Anterior cingulate cortex (tissue), 58 donors: ENCODE data around the gene EPHB2.

ENCODE experiments used
- DNase-seq, 58 donors: peaks; one replicate each; lab custom pipeline; 2025; lab: John Stamatoyannopoulos, UW

Gene EPHB2

DNA sequence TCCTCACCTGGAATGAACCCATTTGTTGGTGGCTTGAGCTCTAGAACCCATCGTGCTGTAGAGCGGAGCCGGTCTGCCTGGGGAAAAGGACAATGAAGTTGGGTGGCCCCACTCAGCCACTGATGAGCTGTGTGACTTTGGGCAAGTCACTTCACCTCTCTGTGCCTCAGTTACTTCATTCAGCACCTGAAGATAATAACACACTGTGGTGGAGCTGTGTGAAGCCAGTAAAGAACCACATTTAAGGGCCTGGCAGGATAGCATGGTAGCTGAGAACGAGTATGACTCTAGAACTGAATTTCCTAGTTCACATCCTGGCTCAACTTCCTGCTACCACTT lies 37.1 kb downstream of the EPHB2 start:
- no peak for DNase-seq

DNA sequence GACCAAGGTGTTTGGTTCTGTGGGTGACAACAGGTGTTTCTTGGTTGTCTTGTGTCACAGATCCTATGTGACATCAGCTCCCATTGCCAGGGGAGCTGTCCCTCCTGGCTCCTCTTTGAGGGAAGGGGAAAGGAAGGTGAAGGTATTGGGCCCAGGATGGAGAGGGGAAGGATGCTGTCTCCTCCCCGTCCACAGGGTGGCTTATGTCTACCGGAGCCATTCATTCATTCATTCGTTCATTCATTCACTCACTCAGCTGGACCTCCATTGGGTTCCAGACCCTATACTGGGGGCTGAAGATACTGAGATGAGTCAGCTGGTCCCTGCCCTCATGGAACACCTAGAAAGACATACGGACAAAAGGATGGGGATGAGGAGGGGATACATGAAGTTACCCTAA lies 38.9 kb downstream of the EPHB2 start:
- DNase-seq, result no peak

DNA sequence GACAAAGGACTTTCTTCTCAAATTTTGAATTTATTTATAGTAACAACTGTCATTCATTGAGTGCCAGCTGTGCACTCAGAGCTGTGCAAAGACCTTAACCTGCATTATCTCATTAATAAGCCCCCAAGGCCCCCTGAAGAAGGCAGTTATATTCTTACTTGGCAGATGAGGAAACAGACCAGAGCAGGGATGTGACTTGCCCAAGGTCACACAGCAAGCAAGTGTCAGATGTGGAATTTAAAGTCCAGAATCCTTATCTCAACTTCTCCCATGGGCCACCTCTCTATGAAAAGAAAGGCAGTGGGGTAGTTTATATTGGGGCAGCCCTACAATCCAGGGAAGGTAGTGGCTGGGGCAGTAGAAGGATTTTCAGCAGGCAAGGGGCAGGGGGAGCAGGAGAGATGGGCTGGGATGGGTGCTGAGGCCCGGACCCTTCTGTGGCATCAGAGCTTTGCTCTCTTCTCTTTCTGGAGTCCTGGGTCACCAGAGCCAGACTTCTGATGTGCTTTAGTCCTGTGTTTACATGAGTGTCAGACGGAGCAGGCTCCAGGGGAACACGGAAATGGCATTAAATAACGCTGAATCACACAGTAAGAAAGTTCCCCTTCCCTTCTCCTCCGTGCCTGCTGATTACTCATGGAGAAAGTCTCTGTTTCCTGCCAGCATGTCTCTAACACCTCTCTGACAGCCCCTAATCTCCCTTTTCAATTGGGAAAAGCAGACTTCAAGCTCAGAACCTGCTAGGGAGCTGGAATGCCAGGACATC lies 39.5 kb downstream of the EPHB2 start:
- DNase-seq, result peak in 4 of 58 donors; percentile 9 to 21 (median 18)

DNA sequence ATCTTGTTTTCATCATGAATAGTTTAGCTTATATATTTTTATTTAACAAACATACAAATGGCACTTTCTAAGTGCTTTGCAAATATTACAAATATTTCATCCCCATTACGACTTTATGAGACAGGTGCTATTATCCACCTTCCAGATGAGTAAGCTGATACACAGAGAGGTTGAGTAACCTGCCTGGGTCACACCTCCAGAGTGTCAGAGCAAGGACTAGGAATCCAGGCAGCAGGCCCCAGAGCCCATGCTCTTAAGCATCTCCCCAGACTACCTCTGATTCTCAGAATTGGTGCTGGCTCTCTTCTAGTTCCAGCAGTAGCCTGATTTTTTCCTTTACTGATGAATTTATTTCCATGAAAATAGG lies 40.0 kb downstream of the EPHB2 start:
- DNase-seq, result no peak

DNA sequence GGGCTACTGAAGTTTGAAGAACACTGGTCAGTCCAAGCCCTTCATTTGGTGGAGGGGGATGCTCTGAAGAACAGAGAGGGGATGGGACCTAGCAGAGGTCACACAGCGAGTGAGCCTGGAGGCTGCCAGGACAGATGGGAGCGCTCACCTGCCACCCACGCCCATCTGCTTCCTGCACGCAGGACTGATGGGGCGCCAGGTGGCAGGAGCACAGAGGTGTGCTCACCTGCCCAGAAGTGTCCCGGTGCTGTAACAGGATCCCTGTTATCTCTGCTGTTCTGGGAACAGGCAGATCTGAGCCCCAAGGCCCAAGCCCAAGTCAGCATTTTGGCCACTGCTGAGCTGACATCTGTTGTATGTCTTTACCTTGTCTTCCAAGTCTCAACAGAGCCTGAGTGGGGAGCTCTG lies 40.5 kb downstream of the EPHB2 start:
- DNase-seq, result no peak

DNA sequence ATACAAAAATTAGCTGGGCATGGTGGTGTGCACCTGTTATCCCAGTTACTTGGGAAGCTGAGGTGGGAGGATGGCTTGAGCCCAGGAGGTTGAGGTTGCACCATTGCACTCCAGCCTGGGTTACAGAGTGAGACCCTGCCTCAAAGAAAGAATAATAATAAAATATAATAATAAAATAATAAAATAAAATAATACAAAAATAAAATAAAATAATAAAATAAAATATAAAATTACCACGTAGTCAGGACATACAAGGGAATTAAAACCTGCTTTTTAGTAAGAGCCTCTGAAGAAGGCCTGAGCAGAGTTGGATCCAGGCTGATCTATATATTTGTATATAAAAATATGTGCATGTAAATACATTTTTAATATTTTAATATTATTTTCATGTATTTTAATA lies 41.7 kb downstream of the EPHB2 start:
- DNase-seq, result no peak

DNA sequence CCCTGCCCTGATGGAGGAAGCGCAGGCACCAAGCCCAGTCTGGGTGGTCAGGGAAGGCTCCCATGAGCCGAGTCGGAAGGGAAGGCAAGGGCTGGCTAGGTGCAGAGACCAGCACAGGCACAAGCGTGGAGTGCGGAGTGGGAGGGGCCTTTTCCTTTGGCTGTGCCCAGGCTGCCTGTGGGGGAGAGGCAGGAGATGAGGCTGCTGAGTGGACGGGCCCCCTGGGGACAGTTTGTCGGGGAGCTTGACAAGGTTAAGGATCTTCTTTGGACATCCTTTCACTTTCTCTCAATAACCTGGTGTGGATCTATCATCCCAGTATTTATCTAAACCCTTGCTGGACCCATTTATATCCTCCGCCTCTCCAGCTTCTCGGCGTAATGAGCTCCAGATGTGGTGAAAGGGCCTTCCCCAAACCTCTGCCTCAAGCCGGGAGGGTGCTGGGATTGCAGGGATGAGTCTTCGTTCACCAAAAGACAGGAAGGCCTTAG lies 42.9 kb downstream of the EPHB2 start:
- DNase-seq, result no peak

DNA sequence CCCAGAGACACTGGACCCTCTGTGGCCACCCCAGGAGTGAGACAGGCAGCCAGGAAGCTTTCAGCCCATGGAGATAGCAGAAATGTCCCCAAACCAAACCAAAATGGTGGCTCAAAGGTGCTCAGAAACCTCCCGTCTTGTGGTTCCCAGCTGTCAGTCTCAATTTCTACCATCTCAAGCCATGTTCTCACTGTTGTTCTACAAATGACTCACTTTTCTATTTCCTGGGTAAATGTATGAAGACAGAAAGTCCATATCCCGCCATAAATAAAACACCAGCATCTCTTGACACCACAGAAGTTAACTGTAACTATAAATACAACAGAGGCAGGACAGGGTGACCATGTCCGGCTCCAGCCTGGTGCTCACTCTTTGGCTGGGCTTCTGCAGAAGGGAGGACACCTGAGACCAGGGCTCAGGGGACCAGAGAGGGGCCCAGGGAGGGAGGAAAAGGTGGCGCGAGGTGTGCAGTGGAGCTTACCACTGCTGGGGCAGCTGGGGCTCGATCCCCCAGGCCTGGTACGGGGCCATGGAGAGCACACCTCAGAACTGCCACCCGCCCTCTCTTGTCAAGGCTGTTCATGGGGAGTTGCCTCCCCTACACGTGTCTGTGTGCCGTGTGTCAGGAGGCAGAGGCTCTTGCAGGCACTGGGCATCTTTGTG lies 43.6 kb downstream of the EPHB2 start:
- DNase-seq, result no peak

DNA sequence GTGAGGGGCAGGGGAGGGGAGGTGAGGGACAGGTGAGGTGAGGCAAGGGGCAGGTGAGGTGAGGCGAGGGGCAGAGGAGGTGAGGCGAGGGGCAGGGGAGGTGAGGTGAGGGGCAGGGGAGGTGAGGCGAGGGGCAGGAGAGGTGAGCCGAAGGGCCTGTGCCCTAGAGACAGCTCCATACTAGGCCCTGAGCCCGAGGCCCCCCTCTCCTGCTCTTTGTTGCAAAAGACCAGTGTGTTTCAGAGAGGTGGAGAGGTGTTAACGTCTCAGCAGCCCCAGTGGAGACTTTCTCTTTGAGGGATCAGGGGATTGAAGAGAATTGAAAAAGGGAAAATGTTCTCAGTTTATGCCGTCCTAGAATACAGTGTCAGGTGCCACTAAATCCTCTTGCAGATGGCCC lies 44.2 kb downstream of the EPHB2 start:
- no peak for DNase-seq

DNA sequence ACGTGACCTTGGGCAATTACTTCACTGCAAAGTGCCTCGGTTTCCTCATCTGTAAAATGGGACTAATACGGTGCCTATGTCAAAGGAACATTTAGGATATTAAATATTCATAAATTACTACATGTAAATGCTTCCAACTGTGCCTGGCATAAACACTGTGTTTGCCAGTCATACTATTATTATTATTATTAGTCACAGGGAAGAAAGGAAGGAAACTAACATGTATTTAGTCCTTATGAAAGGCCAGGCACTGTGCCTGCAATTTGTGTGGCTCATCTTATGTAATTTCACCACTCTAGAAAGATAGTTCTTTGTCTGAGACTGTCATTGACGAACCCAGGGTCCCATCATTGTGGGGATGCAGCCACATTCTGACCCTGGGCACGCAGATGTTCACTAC lies 45.0 kb downstream of the EPHB2 start:
- DNase-seq, result no peak

DNA sequence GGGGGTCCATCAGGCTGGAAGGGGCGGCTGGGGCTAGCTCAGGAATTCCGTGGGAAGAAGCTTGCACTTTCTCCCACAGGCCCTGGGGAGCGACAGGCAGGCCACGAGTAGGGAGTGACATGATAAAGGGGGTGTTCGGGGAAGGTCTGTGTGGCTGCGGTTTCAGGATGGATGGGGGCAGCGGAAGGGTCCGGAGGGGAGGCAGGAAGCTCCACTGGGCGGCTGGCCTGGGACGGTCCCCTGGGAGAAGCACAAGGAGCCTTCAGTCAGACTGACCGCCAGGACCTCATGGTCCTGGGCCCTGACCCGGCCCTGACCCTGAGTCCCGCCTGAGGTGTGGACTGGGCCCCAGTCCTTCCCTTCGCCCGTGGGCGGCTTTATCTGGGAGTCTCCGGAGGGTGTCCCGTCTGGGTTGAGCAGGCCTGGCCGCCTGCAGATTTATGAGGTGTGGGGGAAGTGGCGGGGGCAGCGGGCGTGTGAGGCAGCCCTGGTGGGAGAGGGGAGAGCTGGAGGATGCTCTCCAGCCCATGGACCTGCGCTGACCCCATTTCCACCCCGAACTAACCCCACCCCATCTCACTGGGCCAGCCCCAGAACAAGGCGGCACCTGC lies 45.6 kb downstream of the EPHB2 start:
- DNase-seq, result no peak

DNA sequence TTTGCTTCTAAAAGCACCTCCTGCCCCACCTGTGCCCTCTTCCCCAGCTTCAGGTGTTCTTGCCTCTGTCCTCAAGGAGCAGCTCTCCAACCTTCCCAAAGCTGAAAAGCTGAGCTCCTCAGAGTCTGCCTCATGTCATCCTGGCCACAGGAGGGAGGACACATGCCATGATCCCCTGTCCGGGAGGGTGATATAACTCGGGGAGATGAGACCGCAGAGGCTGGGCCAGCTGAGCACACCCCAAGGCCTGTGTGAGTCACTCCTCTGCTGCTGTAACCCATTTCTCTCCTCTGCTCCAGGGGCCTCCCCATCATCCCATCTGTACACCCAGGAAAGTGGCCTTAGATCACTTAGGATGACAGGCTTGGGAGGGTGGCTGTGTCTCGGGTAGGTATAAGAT lies 49.8 kb downstream of the EPHB2 start:
- peak in 3 of 58 donors; percentile 26 to 33 (median 28) for DNase-seq

DNA sequence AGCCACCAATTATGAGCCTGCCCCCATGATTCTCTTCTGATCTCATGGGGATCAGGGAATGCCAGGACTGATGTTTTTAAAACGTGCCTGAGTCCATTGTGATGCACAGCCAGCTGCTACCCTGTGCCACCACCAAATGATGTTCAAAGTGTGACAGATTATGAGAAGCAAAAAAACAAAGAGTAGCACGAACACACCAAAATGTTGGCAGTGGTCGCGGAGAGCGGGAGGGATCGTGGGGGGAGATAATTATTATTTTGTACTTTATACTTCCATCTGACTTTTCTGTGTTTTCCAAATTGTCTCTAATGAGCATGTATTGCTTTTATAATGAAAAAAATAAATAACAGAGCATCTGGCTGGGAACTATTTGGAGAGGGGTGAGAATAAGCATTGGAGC lies 50.5 kb downstream of the EPHB2 start:
- no peak for DNase-seq

DNA sequence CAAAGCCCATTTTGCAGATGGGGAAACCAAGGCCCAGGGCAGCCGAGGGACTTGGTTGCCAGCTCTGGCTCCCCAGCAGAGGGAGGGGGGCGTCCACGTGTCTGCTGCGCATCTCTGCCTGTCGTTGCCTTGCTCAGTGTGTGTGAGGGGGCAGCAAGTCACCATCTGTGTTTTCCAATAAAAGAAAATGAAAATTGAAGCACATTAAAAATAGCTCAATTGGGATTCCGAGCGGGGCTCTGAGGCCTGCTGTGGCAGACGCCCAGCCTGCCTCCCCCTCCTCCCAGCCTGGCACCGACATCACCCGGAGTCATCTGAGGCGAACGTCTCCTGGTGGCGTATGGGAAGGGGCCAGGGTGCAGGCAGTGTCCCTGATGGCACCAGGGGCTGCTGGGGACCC lies 51.2 kb downstream of the EPHB2 start:
- DNase-seq, result peak in 46 of 58 donors; percentile 4 to 72 (median 44)

DNA sequence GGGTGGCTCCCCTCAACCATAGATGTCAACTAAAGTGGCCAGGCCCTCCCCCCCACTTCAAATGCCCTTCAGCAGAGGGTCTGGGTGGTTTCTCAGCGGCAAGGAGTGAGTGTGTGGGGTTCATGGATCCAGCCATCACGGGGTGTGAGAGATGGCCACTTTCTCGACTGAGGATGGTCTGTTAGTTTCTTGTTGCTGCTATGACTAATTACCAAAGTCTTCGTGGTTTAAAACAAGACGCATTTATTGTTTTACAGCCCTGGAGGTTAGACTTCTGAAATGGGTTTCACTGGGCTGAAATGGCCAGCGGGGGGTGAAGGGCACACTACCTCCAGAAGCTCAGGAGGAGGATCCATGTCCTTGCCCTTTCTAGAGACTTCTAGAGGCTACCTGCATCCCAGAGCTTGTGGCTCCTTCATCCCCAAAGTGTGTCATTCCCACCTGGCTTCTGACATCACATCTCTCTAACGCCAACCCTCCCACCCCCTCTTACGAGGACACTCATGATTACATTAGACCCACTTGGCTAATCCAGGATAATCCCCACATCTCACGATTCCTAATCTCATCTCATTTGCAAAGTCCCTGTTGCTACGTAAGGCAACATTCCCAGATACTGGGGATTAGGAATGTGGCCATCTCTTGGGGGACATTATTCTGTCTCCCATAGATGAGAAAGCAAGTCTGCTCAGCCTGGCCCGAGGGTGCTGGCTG lies 53.0 kb downstream of the EPHB2 start:
- DNase-seq, result no peak

DNA sequence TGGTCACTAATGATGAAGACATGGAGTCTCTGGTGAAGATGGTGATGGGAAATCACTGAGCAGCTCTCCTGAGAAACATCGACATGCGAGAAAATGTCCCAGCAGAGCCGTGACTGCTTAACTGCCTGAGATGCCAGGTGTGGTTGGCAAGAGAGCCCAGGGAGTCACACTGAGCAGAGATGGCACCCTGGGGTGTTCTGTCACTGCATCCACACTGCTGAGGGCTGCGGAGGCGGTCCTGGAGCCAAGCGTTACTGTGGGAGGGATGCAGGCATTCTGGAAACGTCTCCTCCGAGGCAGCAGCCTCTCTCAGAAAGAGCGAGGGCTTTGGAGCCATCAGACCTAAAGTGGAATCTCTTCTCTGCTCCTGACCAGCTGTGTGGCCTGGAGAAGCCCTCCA lies 57.2 kb downstream of the EPHB2 start:
- peak in 5 of 58 donors; percentile 13 to 41 (median 20) for DNase-seq

DNA sequence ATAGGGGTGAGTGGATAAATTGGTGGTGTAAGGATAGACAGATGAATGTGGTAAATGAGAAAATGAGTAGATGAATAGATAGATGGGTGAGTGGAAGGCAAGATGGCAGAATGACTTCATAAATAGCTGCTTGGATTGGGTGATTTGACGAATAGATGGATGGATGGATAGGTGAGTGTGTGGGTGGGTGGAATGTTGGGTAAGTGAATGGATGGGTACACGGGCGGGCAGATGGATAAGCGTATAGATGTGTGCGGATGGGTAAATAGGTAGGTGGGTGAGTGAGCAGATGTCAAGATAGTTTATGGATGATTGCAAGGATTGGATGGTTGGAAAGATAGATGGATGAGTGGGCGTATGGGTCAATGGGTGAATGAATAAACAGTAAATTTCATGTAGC lies 59.3 kb downstream of the EPHB2 start:
- DNase-seq, result no peak

DNA sequence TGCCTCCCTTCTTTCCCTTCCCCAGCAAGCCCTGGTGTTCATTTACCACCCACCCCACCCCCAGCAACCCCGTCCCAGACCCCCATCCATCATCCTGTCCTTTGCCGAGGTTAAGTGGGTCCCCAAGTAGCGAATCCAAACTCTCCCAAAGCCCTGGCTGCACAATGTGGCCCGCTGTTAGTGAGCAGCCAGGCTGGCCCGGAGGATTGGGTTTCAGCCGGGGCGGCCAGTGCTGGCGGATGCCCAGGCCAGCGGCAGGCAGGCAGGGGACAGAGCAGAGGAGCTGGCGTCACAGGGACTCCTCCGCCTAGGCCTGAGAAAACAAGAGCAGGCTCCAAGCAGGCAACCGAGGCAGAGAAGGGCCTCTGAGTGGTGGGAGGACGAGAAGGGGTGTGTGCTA lies 61.4 kb downstream of the EPHB2 start:
- DNase-seq, result peak in 51 of 58 donors; percentile 11 to 80 (median 45)

DNA sequence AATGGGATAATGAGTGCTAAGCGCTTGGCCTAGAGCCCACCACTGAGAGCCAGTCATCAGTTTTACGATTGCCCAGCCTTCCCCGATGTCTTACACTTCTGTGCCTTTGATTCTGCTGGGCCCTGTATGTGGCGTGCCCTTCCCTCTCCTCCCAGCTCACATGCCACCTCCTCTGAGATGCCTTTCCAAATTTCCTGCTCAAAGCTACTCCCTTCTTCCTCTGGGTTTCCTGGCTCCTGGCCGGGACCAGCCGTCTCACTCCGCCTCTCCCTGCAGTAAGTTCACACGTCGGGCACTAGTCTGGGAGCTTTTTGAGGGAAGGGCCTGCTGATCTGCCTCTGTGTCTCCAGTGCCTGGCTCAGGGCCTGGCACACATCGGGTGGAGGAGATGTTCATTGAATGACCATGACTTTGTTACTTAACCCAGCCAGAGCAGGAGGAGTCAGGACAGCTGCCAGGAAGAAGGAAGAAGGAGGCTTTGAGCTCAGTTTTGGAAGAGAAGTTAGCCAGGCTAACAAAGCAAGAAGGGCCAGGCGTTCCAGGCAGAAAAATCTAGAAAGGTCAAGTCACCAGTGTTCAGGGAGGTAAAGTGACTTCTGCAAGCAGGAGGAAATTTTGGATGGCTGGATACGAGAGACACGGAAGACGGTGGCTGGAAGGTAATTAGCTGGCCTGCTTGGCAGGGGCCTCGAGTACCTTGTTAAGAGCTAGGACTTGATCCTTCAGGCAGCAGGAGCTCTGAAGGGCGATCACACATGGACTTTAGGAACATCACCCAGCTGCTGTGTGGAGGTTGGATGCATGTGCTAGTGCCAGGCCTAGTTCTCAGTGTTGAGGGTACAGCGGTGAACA lies 63.6 kb downstream of the EPHB2 start:
- DNase-seq, result peak in 50 of 58 donors; percentile 12 to 88 (median 54)

DNA sequence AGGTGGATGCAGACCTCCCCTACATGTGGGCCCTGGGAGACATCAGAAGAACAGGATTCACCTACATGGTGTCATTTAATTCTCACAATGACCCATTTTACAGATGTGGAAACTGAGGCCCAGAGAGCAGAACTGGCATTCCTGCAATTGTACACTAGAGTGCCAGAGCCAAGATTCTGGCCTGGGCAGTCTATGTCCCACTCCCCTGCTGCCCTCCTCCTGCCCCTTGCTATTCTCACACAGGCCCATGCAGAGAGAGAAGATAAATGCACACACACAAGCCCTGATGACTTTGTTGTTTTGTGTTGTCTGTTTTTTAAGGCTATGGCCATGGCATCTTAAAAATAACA lies 64.2 kb downstream of the EPHB2 start:
- no peak for DNase-seq
